HG03439 (cell line): ENCODE measurements around the gene EBLN2.

Experiments
- ATAC-seq: cut with Tn5 transposase; IDR thresholded peaks from one replicate; pipeline ENCODE4 v1.9.1; 2021; ENCODE audit warnings: mild to moderate bottlenecking, moderate library complexity; ENCODE audit not compliant: unreplicated experiment

Gene EBLN2

GRCh38 chr3:73101881-73102280 is 40.4 kb downstream of the EBLN2 start:
- no peak for ATAC-seq

GRCh38 chr3:73107215-73107614 is 45.8 kb downstream of the EBLN2 start:
- no peak for ATAC-seq

- no peak for ATAC-seq
These were observed 46.3 kb downstream of the EBLN2 start for GRCh38 chr3:73107676-73108187.

- ATAC-seq, result no peak
These were observed 47.3 kb downstream of the EBLN2 start for GRCh38 chr3:73108750-73109149.

GRCh38 chr3:73110530-73110929 is 49.1 kb downstream of the EBLN2 start:
- ATAC-seq, result no peak
